Neural cell (in vitro differentiated cells): ENCODE measurements around the gene S100A8. TPM values are rescaled to one million over a fixed set of nuclear protein-coding genes. Genes with fewer than 3 reads are reported as not detected.

Experiments
- H2AFZ ChIP-seq: fragments of 200-600, 300-800 bp; sonication (generic), shearing (Covaris generic); 2 replicates; pipeline ENCODE4 v1.6.0; 2014; ENCODE audit warnings: low read depth, mild to moderate bottlenecking, antibody characterized with exemption, low read length, moderate library complexity
- H3F3A ChIP-seq: fragments of 200-600 bp; shearing (Covaris generic); 2 replicates; pipeline ENCODE4 v1.6.1; 2016; ENCODE audit warnings: mild to moderate bottlenecking, moderate library complexity, mixed read lengths, antibody characterized with exemption, low read length; ENCODE audit not compliant: insufficient read depth, poor library complexity, severe bottlenecking
- H3K27ac ChIP-seq: fragments of 200-600, 300-800 bp; sonication (generic), shearing (Covaris generic); 2 replicates; pipeline ENCODE4 v1.5.1; 2014; ENCODE audit warnings: mild to moderate bottlenecking, low read length, moderate library complexity
- H3K27me3 ChIP-seq: fragments of 300-800, 200-600 bp; sonication (generic), shearing (Covaris generic); 2 replicates; pipeline ENCODE4 v1.6.0; 2014; ENCODE audit warnings: mild to moderate bottlenecking, low read depth, low read length, moderate library complexity; ENCODE audit not compliant: insufficient read depth
- H3K36me3 ChIP-seq: fragments of 300-800, 200-600 bp; sonication (generic), shearing (Covaris generic); 2 replicates; pipeline ENCODE4 v1.5.1; 2014; ENCODE audit warnings: mild to moderate bottlenecking, antibody characterized with exemption, low read length, moderate library complexity; ENCODE audit not compliant: insufficient read depth
- H3K4me2 ChIP-seq: fragments of 300-800, 200-600 bp; sonication (generic), shearing (Covaris generic); 2 replicates; pipeline ENCODE4 v1.6.0; 2014; ENCODE audit warnings: mild to moderate bottlenecking, low read length
- H3K4me3 ChIP-seq: fragments of 300-800, 200-600 bp; sonication (generic), shearing (Covaris generic); 2 replicates; pipeline ENCODE4 v1.5.1; 2014; ENCODE audit warnings: mild to moderate bottlenecking, low read length, moderate library complexity
- H3K79me2 ChIP-seq: fragments of 200-600 bp; shearing (Covaris generic); replicated peaks from 2 replicates; pipeline ENCODE4 v1.6.0; 2014; ENCODE audit warnings: mild to moderate bottlenecking, low read length, moderate library complexity; ENCODE audit not compliant: insufficient read depth
- H3K9ac ChIP-seq: fragments of 300-800, 200-600 bp; sonication (generic), shearing (Covaris generic); 2 replicates; pipeline ENCODE4 v1.6.1; 2016; ENCODE audit warnings: mild to moderate bottlenecking, low read length, mixed read lengths
- H3K9me2 ChIP-seq: fragments of 200-600 bp; shearing (Covaris generic); 2 replicates; pipeline ENCODE4 v1.6.1; 2016; ENCODE audit warnings: mild to moderate bottlenecking, low read length, mixed read lengths; ENCODE audit not compliant: insufficient read depth
- H3K9me3 ChIP-seq: fragments of 200-600, 300-800 bp; sonication (generic), shearing (Covaris generic); 2 replicates; pipeline ENCODE4 v1.6.1; 2016; ENCODE audit warnings: mild to moderate bottlenecking, mixed run types, low read length, moderate library complexity, mixed read lengths
- H4K20me1 ChIP-seq: fragments of 200-600 bp; shearing (Covaris generic); 2 replicates; pipeline ENCODE4 v1.6.1; 2016; ENCODE audit warnings: mild to moderate bottlenecking, mixed run types; ENCODE audit not compliant: insufficient read depth
- EP300 ChIP-seq: fragments of 450-650 bp; conservative IDR thresholded peaks from 2 replicates; pipeline ENCODE4 v1.6.1; 2014; ENCODE audit warnings: antibody characterized with exemption, mild to moderate bottlenecking, moderate library complexity; ENCODE audit not compliant: poor library complexity, severe bottlenecking
- EZH2 ChIP-seq: fragments of 200-600, 300-800 bp; shearing (Covaris generic), sonication (generic); IDR thresholded peaks from 2 replicates; pipeline ENCODE4 v1.6.1; 2014; ENCODE audit warnings: antibody characterized with exemption, low read length, borderline replicate concordance, mild to moderate bottlenecking; ENCODE audit not compliant: insufficient read depth, poor library complexity, severe bottlenecking
- MXI1 ChIP-seq: fragments of 450-650 bp; conservative IDR thresholded peaks from 2 replicates; pipeline ENCODE4 v1.6.1; 2014; ENCODE audit warnings: antibody characterized with exemption, mild to moderate bottlenecking; ENCODE audit not compliant: poor library complexity, severe bottlenecking
- POLR2AphosphoS5 ChIP-seq: IDR thresholded peaks from 2 replicates; pipeline ENCODE4 v1.6.1; 2012
- RAD21 ChIP-seq: fragments of 450-650 bp; conservative IDR thresholded peaks from 2 replicates; pipeline ENCODE4 v1.6.1; 2014; ENCODE audit warnings: antibody characterized with exemption, mild to moderate bottlenecking, moderate library complexity
- REST ChIP-seq: IDR thresholded peaks from 2 replicates; pipeline ENCODE4 v1.6.1; 2012; ENCODE audit warnings: borderline replicate concordance
- SMC3 ChIP-seq: fragments of 450-650 bp; conservative IDR thresholded peaks from 2 replicates; pipeline ENCODE4 v1.6.1; 2014; ENCODE audit warnings: antibody characterized with exemption, mild to moderate bottlenecking, moderate library complexity; ENCODE audit not compliant: poor library complexity
- TAF1 ChIP-seq: IDR thresholded peaks from 2 replicates; pipeline ENCODE4 v1.6.1; 2012; ENCODE audit warnings: low read depth
- polyA minus RNA-seq: library from RNA; depleted of rRNA, polyadenylated mRNA; stranded (reverse); fragments of >200 nt; gene quantifications from 2 replicates; pipeline ENCODE4 v1.2.3, GENCODE V29; 2014
- polyA plus RNA-seq: library from polyadenylated mRNA; depleted of rRNA; stranded (reverse); fragments of >200 nt; gene quantifications from 2 replicates; pipeline ENCODE4 v1.2.3, GENCODE V29; 2014
- TF ChIP-seq, protein P1 (sequence below): fragments of 450-650 bp; IDR thresholded peaks from 2 replicates; pipeline ENCODE4 v1.5.1; 2014; ENCODE audit warnings: antibody characterized with exemption, mild to moderate bottlenecking, moderate library complexity; ENCODE audit not compliant: poor library complexity, severe bottlenecking

S100A8 gene
- polyA plus RNA-seq (not detected in 2 replicates), polyA minus RNA-seq (not detected in 2 replicates)

GRCh38 chr1:153390938-153391710 is at the start of gene S100A8:
Gene S100A8 (minus strand): TSS chr1:153391073. CDS start chr1:153390535, 538 bp downstream.
- TF ChIP-seq REST (no peak), SMC3 (no peak), EP300 (no peak), MXI1 (no peak), POLR2AphosphoS5 (no peak), TAF1 (no peak), RAD21 (no peak), EZH2 (no peak)
- TF ChIP-seq, protein P1, sequence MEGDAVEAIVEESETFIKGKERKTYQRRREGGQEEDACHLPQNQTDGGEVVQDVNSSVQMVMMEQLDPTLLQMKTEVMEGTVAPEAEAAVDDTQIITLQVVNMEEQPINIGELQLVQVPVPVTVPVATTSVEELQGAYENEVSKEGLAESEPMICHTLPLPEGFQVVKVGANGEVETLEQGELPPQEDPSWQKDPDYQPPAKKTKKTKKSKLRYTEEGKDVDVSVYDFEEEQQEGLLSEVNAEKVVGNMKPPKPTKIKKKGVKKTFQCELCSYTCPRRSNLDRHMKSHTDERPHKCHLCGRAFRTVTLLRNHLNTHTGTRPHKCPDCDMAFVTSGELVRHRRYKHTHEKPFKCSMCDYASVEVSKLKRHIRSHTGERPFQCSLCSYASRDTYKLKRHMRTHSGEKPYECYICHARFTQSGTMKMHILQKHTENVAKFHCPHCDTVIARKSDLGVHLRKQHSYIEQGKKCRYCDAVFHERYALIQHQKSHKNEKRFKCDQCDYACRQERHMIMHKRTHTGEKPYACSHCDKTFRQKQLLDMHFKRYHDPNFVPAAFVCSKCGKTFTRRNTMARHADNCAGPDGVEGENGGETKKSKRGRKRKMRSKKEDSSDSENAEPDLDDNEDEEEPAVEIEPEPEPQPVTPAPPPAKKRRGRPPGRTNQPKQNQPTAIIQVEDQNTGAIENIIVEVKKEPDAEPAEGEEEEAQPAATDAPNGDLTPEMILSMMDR: no peak
- Histone ChIP-seq H3F3A (no peaks in the 10 kb centered on the region), H3K27ac (no peak within 1 kb of the TSS), H3K79me2 (no peaks in the 10 kb centered on the region), H3K36me3 (no peaks in the 10 kb centered on the region), H2AFZ (no peak within 1 kb of the TSS), H3K4me2 (no peak within 1 kb of the TSS), H3K9me3 (no peaks in the 10 kb centered on the region), H3K9me2 (no peaks in the 10 kb centered on the region), H4K20me1 (no peaks in the 10 kb centered on the region), H3K27me3 (no peaks in the 10 kb centered on the region), H3K9ac (no peak within 1 kb of the TSS), H3K4me3 (no peak within 1 kb of the TSS)

- no peak overlapping the region for H2AFZ ChIP-seq
- H3K4me3 ChIP-seq: no peak overlapping the region
- H3K4me2 ChIP-seq: no peak overlapping the region
- H3K9ac ChIP-seq: no peak overlapping the region
- no peaks in the 10 kb centered on the region for H3K27me3 ChIP-seq
- no peaks in the 10 kb centered on the region for H3K9me2 ChIP-seq
- peaks cover 3% of the 10 kb centered on the region for H3K9me3 ChIP-seq
- H4K20me1 ChIP-seq: no peaks in the 10 kb centered on the region
- TF ChIP-seq MXI1: no peak
- TF ChIP-seq EP300: no peak
- no peak for TF ChIP-seq RAD21
- TF ChIP-seq, protein P1: no peak
- TF ChIP-seq SMC3: no peak
- TF ChIP-seq EZH2: no peak
- no peak for TF ChIP-seq POLR2AphosphoS5
- no peak for TF ChIP-seq TAF1
- no peak for TF ChIP-seq REST
- H3K79me2 ChIP-seq: no peaks in the 10 kb centered on the region
- H3K36me3 ChIP-seq: no peaks in the 10 kb centered on the region
- no peak overlapping the region for H3K27ac ChIP-seq
- H3F3A ChIP-seq: no peaks in the 10 kb centered on the region
Observed at GRCh38 chr1:153439273-153439672, 48.4 kb upstream of the S100A8 start.
